Ascending aorta (tissue), 2 donors: ENCODE results near the gene ANKRD65. TPM values are rescaled to one million over a fixed set of nuclear protein-coding genes. Genes with fewer than 3 reads are reported as not detected.

Experiments
- DNase-seq, 2 donors: peaks; one replicate each; pipeline ENCODE4 v3.0.0-alpha.2; 2019; ENCODE audit warnings: low spot score in 2 of 2
- H3K27ac ChIP-seq, 2 donors: fragments of 200-600 bp; sonication (generic); one replicate each; pipeline ENCODE4 v1.5.1; 2016 to 2017; ENCODE audit warnings: mild to moderate bottlenecking in 1 of 2
- H3K27me3 ChIP-seq: fragments of 200-600 bp; sonication (generic); one replicate; pipeline ENCODE4 v1.5.1; 2017
- H3K36me3 ChIP-seq, 2 donors: fragments of 200-600 bp; sonication (generic); one replicate each; pipeline ENCODE4 v1.5.1; 2016
- H3K4me1 ChIP-seq, 2 donors: fragments of 200-600 bp; sonication (generic); one replicate each; pipeline ENCODE4 v1.5.1; 2016 to 2017; ENCODE audit warnings: mild to moderate bottlenecking in 1 of 2
- H3K4me3 ChIP-seq, 2 donors: fragments of 200-600 bp; sonication (generic); one replicate each; pipeline ENCODE4 v1.5.1; 2016 to 2017; ENCODE audit warnings: mild to moderate bottlenecking in 1 of 2
- H3K9me3 ChIP-seq, 2 donors: fragments of 200-600 bp; sonication (generic); one replicate each; pipeline ENCODE4 v1.5.1; 2016
- CTCF ChIP-seq, 3 experiments: fragments of 200-600 bp in 2 of 3; fragments of 450-650 bp in 1 of 3; sonication (generic) in 2 of 3; IDR thresholded peaks; one replicate each; pipeline ENCODE4 v1.5.1; 2016 to 2019; ENCODE audit warnings: antibody characterized with exemption in 3 of 3, mild to moderate bottlenecking in 1 of 3, moderate library complexity in 1 of 3
- intact Hi-C: fragments of 100-400 bp; cut with DNase I; formaldehyde crosslinking; loops from one replicate; pipeline ENCODE4 v1.15.1; 2023
- total RNA-seq: library from RNA; depleted of rRNA; stranded (reverse); fragments of >200 nt; gene quantifications from one replicate; pipeline ENCODE4 v1.1.0, GENCODE V29; 2016

ANKRD65 gene
- total RNA-seq, 1 donor from 2014 or later: 12.5 TPM

- Histone ChIP-seq H3K4me1 (peaks cover 7 to 10% of the 10 kb centered on the region in 2 donors), H3K27me3 (peaks cover 3% of the 10 kb centered on the region), H3K36me3 (no peaks in the 10 kb centered on the region), H3K9me3 (no peaks in the 10 kb centered on the region), H3K4me3 (no peak overlapping the region), H3K27ac (no peak overlapping the region)
- intact Hi-C loops: no loop called here
- DNase-seq: no peak
- no peak for TF ChIP-seq CTCF (IDR thresholded peaks at IDR 0.05)
Observed at GRCh38 chr1:1440262-1441001, 19.4 kb upstream of the ANKRD65 start.

GRCh38 chr1:1439546-1440261 is 18.6 kb upstream of the ANKRD65 start:
- intact Hi-C loops: no loop called here
- Histone ChIP-seq H3K36me3 (no peaks in the 10 kb centered on the region), H3K27me3 (peaks cover 3% of the 10 kb centered on the region), H3K9me3 (no peaks in the 10 kb centered on the region), H3K4me1 (peaks cover 7 to 15% of the 10 kb centered on the region in 2 donors), H3K4me3 (no peak overlapping the region), H3K27ac (no peak overlapping the region)
- DNase-seq: no peak
- no peak for TF ChIP-seq CTCF (IDR thresholded peaks at IDR 0.05)

- Histone ChIP-seq H3K36me3 (no peaks in the 10 kb centered on the region), H3K9me3 (no peaks in the 10 kb centered on the region), H3K4me1 (peaks cover 12 to 23% of the 10 kb centered on the region in 2 donors), H3K27me3 (peaks cover 3% of the 10 kb centered on the region), H3K27ac (no peak overlapping the region), H3K4me3 (no peak overlapping the region)
- intact Hi-C loops: no loop called here
- no peak for TF ChIP-seq CTCF (IDR thresholded peaks at IDR 0.05)
- DNase-seq: no peak
Observed at GRCh38 chr1:1438531-1439381, 17.7 kb upstream of the ANKRD65 start.

- H3K36me3 ChIP-seq: no peaks in the 10 kb centered on the region
- no peak overlapping the region for H3K4me3 ChIP-seq
- peaks cover 3% of the 10 kb centered on the region for H3K27me3 ChIP-seq
- TF ChIP-seq CTCF (IDR thresholded peaks at IDR 0.05): no peak
- intact Hi-C loops: no loop called here
- H3K4me1 ChIP-seq: peaks cover 12 to 23% of the 10 kb centered on the region in 2 donors
- no peak for DNase-seq
- H3K9me3 ChIP-seq: no peaks in the 10 kb centered on the region
- no peak overlapping the region for H3K27ac ChIP-seq
Observed at GRCh38 chr1:1437904-1438376, 16.9 kb upstream of the ANKRD65 start.

- DNase-seq: no peak
- peaks cover 3% of the 10 kb centered on the region for H3K27me3 ChIP-seq
- H3K36me3 ChIP-seq: no peaks in the 10 kb centered on the region
- intact Hi-C loops: no loop called here
- TF ChIP-seq CTCF (IDR thresholded peaks at IDR 0.05): no peak
- peaks cover 12 to 23% of the 10 kb centered on the region in 2 donors for H3K4me1 ChIP-seq
- H3K27ac ChIP-seq: no peak overlapping the region
- H3K4me3 ChIP-seq: no peak overlapping the region
- no peaks in the 10 kb centered on the region for H3K9me3 ChIP-seq
Observed at GRCh38 chr1:1437033-1437903, 16.2 kb upstream of the ANKRD65 start.
